Naive thymus-derived CD4-positive, alpha-beta T cell (primary cell): ENCODE data around the gene FCGR2B. TPM values are rescaled to one million over a fixed set of nuclear protein-coding genes. Genes with fewer than 3 reads are reported as not detected.
A peak's percentile ranks its signal among the peaks of the same experiment; 100 is the strongest.
"Not testable (repeated sequence)": the region's sequence is repeated elsewhere in the genome, so short reads cannot be mapped to it uniquely, and the experiment has no call there.

Experiments
- ATAC-seq: fragments of 150-1000 bp; cut with Tn5 transposase; 2 replicates; pipeline ENCODE4 v1.10.0; 2021; ENCODE audit warnings: mild to moderate bottlenecking, moderate library complexity
- CTCF ChIA-PET: fragments of 350-600 bp; sonication (Branson Sonifier 250); formaldehyde crosslinking; loops from one replicate; lab custom pipeline; 2021; ENCODE audit warnings: antibody characterized with exemption; lab: Charles Lee
- POLR2A ChIA-PET: fragments of 350-600 bp; sonication (Branson Sonifier 250); formaldehyde crosslinking; loops from one replicate; lab custom pipeline; 2021; ENCODE audit warnings: antibody characterized with exemption, inconsistent platforms; lab: Charles Lee
- DNase-seq, 9 donors: peaks; one replicate each; pipeline versions ENCODE4 v3.0.0 to v3.0.0-alpha.2; 2020 to 2022; ENCODE audit warnings: mixed read lengths in 1 of 9
- H3K27ac ChIP-seq: one replicate; pipeline ENCODE4 v1.7.0; 2013; ENCODE audit warnings: mild to moderate bottlenecking, low read depth, low read length, moderate library complexity
- H3K27me3 ChIP-seq, 2 donors: one replicate each; pipeline ENCODE4 v1.7.0; 2013; ENCODE audit warnings: low read length in 2 of 2, mild to moderate bottlenecking in 2 of 2, moderate library complexity in 2 of 2; ENCODE audit not compliant: control insufficient read depth in 2 of 2, insufficient read depth in 2 of 2
- H3K36me3 ChIP-seq, 3 experiments: 1 replicate in 2 of 3; 2 replicates in 1 of 3; pipeline ENCODE4 v1.7.0; 2013; ENCODE audit warnings: low read length in 3 of 3, mild to moderate bottlenecking in 3 of 3, moderate library complexity in 1 of 3; ENCODE audit not compliant: insufficient read depth in 3 of 3, control insufficient read depth in 2 of 3
- H3K4me1 ChIP-seq, 2 donors: one replicate each; pipeline ENCODE4 v1.7.0; 2013; ENCODE audit warnings: low read length in 2 of 2, mild to moderate bottlenecking in 2 of 2, moderate library complexity in 1 of 2; ENCODE audit not compliant: control insufficient read depth in 2 of 2, insufficient read depth in 2 of 2
- H3K4me3 ChIP-seq: 2 replicates; pipeline ENCODE4 v1.7.0; 2013; ENCODE audit warnings: mild to moderate bottlenecking, low read length
- H3K9me3 ChIP-seq, 3 experiments: 1 replicate in 2 of 3; 2 replicates in 1 of 3; pipeline ENCODE4 v1.7.0; 2013; ENCODE audit warnings: low read length in 3 of 3; ENCODE audit not compliant: control insufficient read depth in 2 of 3
- H3K27ac Mint-ChIP-seq, 9 donors: one replicate each; pipeline ENCODE4 v1.8.0; 2020 to 2022; ENCODE audit warnings: mixed read lengths in 9 of 9, mild to moderate bottlenecking in 8 of 9, moderate library complexity in 5 of 9, inconsistent platforms in 2 of 9
- H3K27me3 Mint-ChIP-seq, 5 donors: one replicate each; pipeline ENCODE4 v1.8.0; 2021 to 2022; ENCODE audit warnings: mixed read lengths in 5 of 5, mild to moderate bottlenecking in 1 of 5
- H3K36me3 Mint-ChIP-seq, 5 donors: one replicate each; pipeline ENCODE4 v1.8.0; 2020 to 2022; ENCODE audit warnings: mixed read lengths in 5 of 5, mild to moderate bottlenecking in 3 of 5, inconsistent platforms in 1 of 5
- H3K4me1 Mint-ChIP-seq, 7 donors: one replicate each; pipeline ENCODE4 v1.8.0; 2020 to 2022; ENCODE audit warnings: mixed read lengths in 7 of 7, mild to moderate bottlenecking in 3 of 7, inconsistent platforms in 1 of 7
- H3K4me3 Mint-ChIP-seq, 10 donors: one replicate each; pipeline ENCODE4 v1.8.0; 2020 to 2022; ENCODE audit warnings: mild to moderate bottlenecking in 10 of 10, mixed read lengths in 10 of 10, moderate library complexity in 6 of 10, inconsistent platforms in 2 of 10
- H3K9me3 Mint-ChIP-seq, 11 donors: one replicate each; pipeline ENCODE4 v1.8.0; 2020 to 2022; ENCODE audit warnings: mixed read lengths in 11 of 11, mild to moderate bottlenecking in 4 of 11, inconsistent platforms in 1 of 11, moderate library complexity in 1 of 11
- intact Hi-C, 2 donors: fragments of 100-400 bp; cut with micrococcal nuclease; formaldehyde crosslinking; loops; one replicate each; pipeline ENCODE4 v1.15.1; 2023
- polyA plus RNA-seq, 2 donors: library from polyadenylated mRNA; unstranded; fragments of 300-500 nt; fragmentation: Illumina TruSeq; gene quantifications; one replicate each; pipeline ENCODE4 v1.2.3, GENCODE V29; 2021
- total RNA-seq, 6 experiments: library from RNA in 5 of 6; stranded (reverse) in 5 of 6; gene quantifications; 1 replicate in 5 of 6; 2 replicates in 1 of 6; pipeline ENCODE4 v1.2.3 and lab custom pipeline; 2021 to 2026

FCGR2B gene
- total and polyA plus RNA-seq, 7 experiments from 2014 or later, result 0.24 to 13.9 (median 2.2) TPM; not detected in 2

DNA sequence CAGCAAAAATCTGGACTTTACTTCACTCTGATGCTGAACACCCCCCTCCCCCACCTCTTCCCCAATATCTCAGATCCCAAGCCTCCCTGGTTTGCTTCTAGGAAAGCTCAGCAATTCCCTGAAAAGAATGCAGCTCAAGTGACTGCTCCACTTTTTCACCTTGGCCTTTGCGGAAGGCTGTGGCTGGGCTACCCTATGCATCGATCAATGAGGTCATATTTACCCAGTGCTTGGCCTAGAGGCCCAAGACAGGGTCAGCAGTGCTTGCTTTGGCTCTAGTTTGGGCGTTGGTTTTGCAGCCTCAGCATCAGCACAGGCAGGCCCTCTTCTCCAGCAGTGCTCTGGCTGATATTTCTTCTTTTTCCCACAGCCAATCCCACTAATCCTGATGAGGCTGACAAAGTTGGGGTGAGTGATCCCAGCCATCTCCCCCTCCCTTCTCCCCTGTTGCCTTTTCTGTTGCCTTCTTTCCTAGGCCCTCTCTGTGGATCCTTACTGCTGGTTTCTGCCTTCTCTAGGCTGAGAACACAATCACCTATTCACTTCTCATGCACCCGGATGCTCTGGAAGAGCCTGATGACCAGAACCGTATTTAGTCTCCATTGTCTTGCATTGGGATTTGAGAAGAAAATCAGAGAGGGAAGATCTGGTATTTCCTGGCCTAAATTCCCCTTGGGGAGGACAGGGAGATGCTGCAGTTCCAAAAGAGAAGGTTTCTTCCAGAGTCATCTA lies 14.2 kb downstream of the FCGR2B start:
- Mint-ChIP-seq H3K36me3 (no peaks in the 10 kb centered on the region), H3K27me3 (peaks cover 5 to 15% (median 8%) of the 10 kb centered on the region in 5 donors), H3K4me3 (no peak overlapping the region), H3K27ac (no peak overlapping the region), H3K9me3 (no peaks in the 10 kb centered on the region), H3K4me1 (peaks cover 0 to 2% (median 0%) of the 10 kb centered on the region in 7 donors)
- DNase-seq (no peak), ATAC-seq (no peak)
- H3K4me1 ChIP-seq, result no peaks in the 10 kb centered on the region
- H3K4me3 ChIP-seq, result no peak overlapping the region
- H3K36me3 ChIP-seq, result no peaks in the 10 kb centered on the region
- H3K27me3 ChIP-seq, result no peaks in the 10 kb centered on the region
- ChIA-PET CTCF (no interaction called here), POLR2A (no interaction called here)
- intact Hi-C loops, result no loop called here
- H3K27ac ChIP-seq, result no peak overlapping the region
- no peaks in the 10 kb centered on the region for H3K9me3 ChIP-seq

DNA sequence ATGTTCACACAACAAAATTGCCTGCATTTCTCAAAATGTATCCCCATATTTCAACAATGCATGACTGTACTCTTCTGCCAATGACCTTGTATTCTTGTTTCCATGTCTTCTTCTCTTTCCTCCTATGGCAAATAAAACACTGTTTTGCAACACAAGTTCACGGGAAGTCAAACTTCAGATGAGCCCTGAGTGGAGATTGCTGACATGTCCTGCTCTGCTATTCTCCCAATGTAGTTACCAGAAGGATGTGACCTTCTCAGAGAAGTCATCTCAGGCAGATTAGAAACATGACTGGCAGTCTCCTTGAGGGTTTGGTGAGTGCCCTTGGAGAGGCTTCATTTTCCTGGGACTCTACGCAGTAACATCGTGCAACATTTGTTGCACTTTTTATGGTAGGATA lies 15.6 kb downstream of the FCGR2B start:
- CTCF ChIA-PET, result no interaction called here
- H3K27ac Mint-ChIP-seq, result no peak overlapping the region
- intact Hi-C loops, result no loop called here

DNA sequence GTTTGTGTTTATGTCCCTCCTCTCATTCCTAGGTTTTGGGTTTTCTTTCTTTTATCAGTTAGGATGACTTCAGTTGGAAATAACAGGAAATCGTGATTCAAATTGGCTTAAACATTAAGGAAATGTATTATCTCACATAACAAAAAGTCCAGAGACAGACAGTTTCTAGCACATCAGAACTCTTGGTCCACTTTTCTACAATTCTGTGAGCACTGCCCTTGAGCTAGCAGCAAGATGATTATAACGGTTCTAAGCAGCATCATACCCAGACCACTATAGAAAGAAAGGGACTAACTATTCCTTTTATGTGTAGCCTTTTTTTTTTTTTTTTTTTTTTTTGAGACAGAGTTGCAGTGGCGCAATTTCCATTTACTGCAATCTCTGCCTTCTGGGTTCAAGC lies 18.9 kb downstream of the FCGR2B start:
- Histone ChIP-seq H3K27ac (no peak overlapping the region), H3K4me1 (no peaks in the 10 kb centered on the region), H3K4me3 (no peak overlapping the region), H3K9me3 (no peaks in the 10 kb centered on the region), H3K36me3 (no peaks in the 10 kb centered on the region), H3K27me3 (no peaks in the 10 kb centered on the region)
- peaks cover 13 to 55% (median 18%) of the 10 kb centered on the region in 5 donors for H3K27me3 Mint-ChIP-seq
- ChIA-PET POLR2A (interaction anchor here (0.6 to 1.3 kb wide), 2 partner anchors 28 to 45 kb away, joined by 3 to 5 read pairs; no protein-coding TSS in a partner anchor), CTCF (no interaction called here)
- DNase-seq (no peak), ATAC-seq (no peak)
- intact Hi-C loops, result loop anchor here in 1 of 2 donors (5.0 kb wide), 1 partner anchor 45 kb away; no protein-coding TSS in a partner anchor
- no peaks in the 10 kb centered on the region for H3K36me3 Mint-ChIP-seq
- H3K9me3 Mint-ChIP-seq, result peaks cover 0 to 1% (median 0%) of the 10 kb centered on the region in 11 donors
- H3K4me1 Mint-ChIP-seq, result no peaks in the 10 kb centered on the region
- H3K27ac Mint-ChIP-seq, result no peak overlapping the region
- no peak overlapping the region for H3K4me3 Mint-ChIP-seq

More for the DNA sequence above, 15.6 kb downstream of the FCGR2B start:
- Mint-ChIP-seq H3K9me3 (no peaks in the 10 kb centered on the region), H3K27me3 (peaks cover 4 to 26% (median 15%) of the 10 kb centered on the region in 5 donors), H3K36me3 (no peaks in the 10 kb centered on the region), H3K4me3 (no peak overlapping the region), H3K4me1 (peaks cover 0 to 2% (median 0%) of the 10 kb centered on the region in 7 donors)
- Histone ChIP-seq H3K27ac (no peak overlapping the region), H3K4me3 (no peak overlapping the region), H3K36me3 (no peaks in the 10 kb centered on the region), H3K9me3 (no peaks in the 10 kb centered on the region), H3K27me3 (no peaks in the 10 kb centered on the region), H3K4me1 (no peaks in the 10 kb centered on the region)
- POLR2A ChIA-PET, result no interaction called here
- DNase-seq (no peak), ATAC-seq (no peak)

DNA sequence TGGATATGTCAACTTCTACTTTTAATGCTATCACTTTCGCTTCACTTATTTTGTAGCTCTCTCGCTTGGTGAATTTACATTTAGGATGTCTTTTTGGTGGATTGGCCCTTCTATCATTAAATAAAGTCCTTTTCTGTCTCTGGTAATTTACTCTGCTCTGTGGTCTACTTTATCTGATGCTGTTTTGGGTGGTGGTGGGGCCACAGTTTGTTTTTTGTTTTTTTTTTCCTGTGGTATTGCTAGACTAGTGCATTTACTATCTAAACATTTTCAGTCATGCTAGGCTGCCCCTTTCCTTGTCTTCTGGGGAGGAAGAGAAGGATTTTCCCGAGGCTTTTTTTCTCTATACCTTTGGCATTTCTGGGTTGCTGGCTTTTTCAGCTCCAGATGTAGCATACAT lies 26.0 kb downstream of the FCGR2B start:
- POLR2A ChIA-PET, result no interaction called here
- no peak for ATAC-seq

GRCh38 chr1:161691846-161692245 lies 28.9 kb downstream of the FCGR2B start:
- H3K4me1 ChIP-seq, result no peaks in the 10 kb centered on the region
- Mint-ChIP-seq H3K4me1 (peaks cover 0 to 1% (median 0%) of the 10 kb centered on the region in 7 donors), H3K4me3 (no peak overlapping the region), H3K27ac (peak overlapping the region in 2 of 9 donors; percentile 45 to 57), H3K9me3 (peaks cover 0 to 9% (median 0%) of the 10 kb centered on the region in 11 donors), H3K27me3 (peaks cover 6 to 52% (median 40%) of the 10 kb centered on the region in 5 donors), H3K36me3 (peaks cover 0 to 9% (median 4%) of the 10 kb centered on the region in 5 donors)
- H3K27me3 ChIP-seq, result no peaks in the 10 kb centered on the region
- no peak overlapping the region for H3K27ac ChIP-seq
- ChIA-PET CTCF (interaction anchor here (0.7 kb wide), 1 partner anchor 196 kb away, joined by 3 read pairs; no protein-coding TSS in a partner anchor), POLR2A (no interaction called here)
- intact Hi-C loops, result no loop called here
- ATAC-seq, result no peak
- no peaks in the 10 kb centered on the region for H3K36me3 ChIP-seq
- H3K9me3 ChIP-seq, result no peaks in the 10 kb centered on the region
- no peak overlapping the region for H3K4me3 ChIP-seq
- DNase-seq, result no peak

More for the DNA sequence above, 26.0 kb downstream of the FCGR2B start:
- H3K4me3 Mint-ChIP-seq, result no peak overlapping the region
- no peak overlapping the region for H3K4me3 ChIP-seq
- no peaks in the 10 kb centered on the region for H3K4me1 ChIP-seq
- intact Hi-C loops, result no loop called here
- no peaks in the 10 kb centered on the region for H3K27me3 ChIP-seq
- peaks cover 0 to 1% (median 0%) of the 10 kb centered on the region in 7 donors for H3K4me1 Mint-ChIP-seq
- peaks cover 5 to 50% (median 27%) of the 10 kb centered on the region in 5 donors for H3K27me3 Mint-ChIP-seq
- peaks cover 0 to 1% (median 0%) of the 10 kb centered on the region in 11 donors for H3K9me3 Mint-ChIP-seq
- no peaks in the 10 kb centered on the region for H3K36me3 Mint-ChIP-seq
- no peaks in the 10 kb centered on the region for H3K9me3 ChIP-seq
- CTCF ChIA-PET, result interaction anchor here (0.5 kb wide), 1 partner anchor 1007 kb away, joined by 4 read pairs; no protein-coding TSS in a partner anchor
- H3K36me3 ChIP-seq, result no peaks in the 10 kb centered on the region
- H3K27ac ChIP-seq, result no peak overlapping the region
- DNase-seq, result no peak
- H3K27ac Mint-ChIP-seq, result no peak overlapping the region

DNA sequence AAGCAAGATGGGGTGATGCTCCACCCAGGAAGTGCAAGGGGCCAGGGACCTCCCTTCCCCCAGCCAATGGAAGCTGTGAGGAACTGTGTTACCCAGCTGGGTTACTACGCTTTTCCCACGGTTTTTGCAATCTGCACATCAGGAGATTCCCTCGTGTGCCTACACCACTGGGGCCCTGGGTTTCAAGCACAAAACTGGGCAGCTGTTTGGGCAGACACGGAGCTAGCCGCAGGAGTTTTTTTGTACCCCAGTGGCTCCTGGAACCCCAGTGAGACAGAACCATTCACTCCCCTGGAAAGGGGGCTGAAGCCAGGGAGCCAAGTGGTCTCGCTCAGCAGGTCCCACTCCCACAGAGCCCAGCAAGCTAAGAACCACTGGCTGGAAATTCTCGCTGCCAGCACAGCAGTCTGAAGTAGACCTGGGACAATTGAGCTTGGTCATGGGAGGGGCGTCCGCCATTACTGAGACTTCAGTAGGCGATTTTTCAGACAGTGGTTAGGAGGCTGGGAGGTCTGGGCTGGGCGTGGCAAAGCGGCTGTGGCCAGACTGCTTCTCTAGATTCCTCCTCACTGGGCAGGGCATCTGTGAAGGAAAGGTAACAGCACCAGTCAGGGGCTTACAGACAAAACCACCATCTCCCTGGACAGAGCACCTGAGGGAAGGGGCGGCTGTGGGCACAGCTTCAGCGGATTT lies 30.2 kb downstream of the FCGR2B start:
- H3K36me3 Mint-ChIP-seq, H3K36me3 ChIP-seq, H3K27ac ChIP-seq, H3K4me3 Mint-ChIP-seq, H3K4me1 ChIP-seq, POLR2A ChIA-PET, H3K4me1 Mint-ChIP-seq, ATAC-seq, H3K9me3 ChIP-seq, DNase-seq, H3K4me3 ChIP-seq, intact Hi-C loops, H3K27me3 ChIP-seq, H3K9me3 Mint-ChIP-seq, H3K27ac Mint-ChIP-seq: not testable (repeated sequence)
- CTCF ChIA-PET, result interaction anchor here (0.6 kb wide), 1 partner anchor 48 kb away, joined by 3 read pairs; no protein-coding TSS in a partner anchor
- H3K27me3 Mint-ChIP-seq, result peaks cover 6 to 60% (median 39%) of the 10 kb centered on the region in 5 donors
